HEK293 (cell line): ENCODE measurements around the gene WDR70.
"Not testable (repeated sequence)": the region's sequence is repeated elsewhere in the genome, so short reads cannot be mapped to it uniquely, and the experiment has no call there.

Experiments
- GLIS2 ChIP-seq: fragments of 450-650 bp; formaldehyde crosslinking; IDR thresholded peaks from 2 replicates; pipeline ENCODE4 v1.5.1; 2016; ENCODE audit warnings: missing biosample characterization, missing genetic modification characterization
- KLF9 ChIP-seq: fragments of 450-650 bp; formaldehyde crosslinking; IDR thresholded peaks from 2 replicates; pipeline ENCODE4 v1.5.1; 2016; ENCODE audit warnings: missing biosample characterization, missing genetic modification characterization, low read depth
- MEIS1 ChIP-seq: sonication (generic); formaldehyde crosslinking; IDR thresholded peaks from 2 replicates; pipeline ENCODE4 v1.8.1; 2022; ENCODE audit warnings: missing genetic modification reagents, mild to moderate bottlenecking, borderline replicate concordance
- REPIN1 ChIP-seq: fragments of 450-650 bp; formaldehyde crosslinking; IDR thresholded peaks from 2 replicates; pipeline ENCODE4 v1.5.1; 2017; ENCODE audit warnings: missing biosample characterization, missing genetic modification characterization, low read depth
- YY1 ChIP-seq: fragments of 450-650 bp; formaldehyde crosslinking; IDR thresholded peaks from 2 replicates; pipeline ENCODE4 v1.5.1; 2018; ENCODE audit warnings: missing biosample characterization, missing genetic modification characterization
- ZFP3 ChIP-seq: fragments of 450-650 bp; formaldehyde crosslinking; IDR thresholded peaks from 2 replicates; pipeline ENCODE4 v1.5.1; 2016; ENCODE audit warnings: low read depth, missing biosample characterization, missing genetic modification characterization
- ZFP41 ChIP-seq: fragments of 450-650 bp; formaldehyde crosslinking; IDR thresholded peaks from 2 replicates; pipeline ENCODE4 v1.5.1; 2016; ENCODE audit warnings: missing biosample characterization, missing genetic modification characterization, borderline replicate concordance
- ZNF112 ChIP-seq: fragments of 450-650 bp; formaldehyde crosslinking; IDR thresholded peaks from 2 replicates; pipeline ENCODE4 v1.5.0; 2017; ENCODE audit warnings: missing biosample characterization, missing genetic modification characterization
- ZNF155 ChIP-seq: fragments of 450-650 bp; formaldehyde crosslinking; IDR thresholded peaks from 2 replicates; pipeline ENCODE4 v1.5.1; 2016; ENCODE audit warnings: missing biosample characterization, missing genetic modification characterization
- ZNF654 ChIP-seq: fragments of 450-650 bp; formaldehyde crosslinking; IDR thresholded peaks from 2 replicates; pipeline ENCODE4 v1.5.1; 2016; ENCODE audit warnings: low read depth, missing biosample characterization, missing genetic modification characterization
- TF ChIP-seq, protein P1 (sequence below): fragments of 450-650 bp; formaldehyde crosslinking; IDR thresholded peaks from 2 replicates; pipeline ENCODE4 v1.5.1; 2016; ENCODE audit warnings: missing biosample characterization, missing genetic modification characterization
- TF ChIP-seq, protein P2 (sequence below): fragments of 450-650 bp; formaldehyde crosslinking; IDR thresholded peaks from 2 replicates; pipeline ENCODE4 v1.5.1; 2017; ENCODE audit warnings: missing biosample characterization, mild to moderate bottlenecking, missing genetic modification characterization, moderate library complexity
- TF ChIP-seq, protein P3 (sequence below): fragments of 450-650 bp; formaldehyde crosslinking; IDR thresholded peaks from 2 replicates; pipeline ENCODE4 v1.5.1; 2016; ENCODE audit warnings: missing biosample characterization, missing genetic modification characterization

DNA sequence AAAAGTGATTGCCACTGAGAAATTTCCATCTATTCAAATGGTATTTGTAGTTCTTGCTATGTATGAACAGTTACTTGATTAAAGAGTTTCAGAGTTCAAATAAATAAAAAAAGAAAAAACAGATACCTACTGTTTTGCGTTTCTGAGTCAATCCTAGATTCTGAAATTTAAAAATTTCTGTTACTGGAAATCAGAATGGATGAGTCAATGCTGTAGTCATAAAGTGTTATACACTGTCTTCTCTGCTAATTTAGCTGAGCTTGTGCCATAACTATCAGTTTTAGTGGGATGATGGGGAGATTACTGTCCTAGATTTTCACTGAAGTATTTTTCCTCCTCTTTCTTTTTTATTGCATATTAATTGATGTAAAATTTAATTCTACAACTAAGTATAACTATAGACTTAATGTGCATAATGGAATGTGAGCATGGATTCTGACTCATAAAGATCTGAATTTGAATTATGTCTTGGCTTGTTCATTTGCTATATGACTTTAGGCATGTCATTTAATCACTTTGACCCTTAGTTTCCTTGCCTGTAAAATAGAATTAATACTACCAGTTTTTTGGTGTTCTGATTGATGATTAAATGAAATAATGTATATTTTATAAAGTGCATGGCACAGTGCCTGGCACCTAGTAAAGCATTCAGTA, 75.4 kb downstream of the WDR70 start:
- TF ChIP-seq ZFP41 (tag by site-specific recombination); REPIN1 (tag by site-specific recombination); YY1 (tag by site-specific recombination); ZNF155 (tag by site-specific recombination); ZNF112 (tag by site-specific recombination); ZNF654 (tag by site-specific recombination); ZFP3 (tag by site-specific recombination); MEIS1 (CRISPR knock-in tag); KLF9 (tag by site-specific recombination); GLIS2: not testable (repeated sequence)
- TF ChIP-seq, protein P1, sequence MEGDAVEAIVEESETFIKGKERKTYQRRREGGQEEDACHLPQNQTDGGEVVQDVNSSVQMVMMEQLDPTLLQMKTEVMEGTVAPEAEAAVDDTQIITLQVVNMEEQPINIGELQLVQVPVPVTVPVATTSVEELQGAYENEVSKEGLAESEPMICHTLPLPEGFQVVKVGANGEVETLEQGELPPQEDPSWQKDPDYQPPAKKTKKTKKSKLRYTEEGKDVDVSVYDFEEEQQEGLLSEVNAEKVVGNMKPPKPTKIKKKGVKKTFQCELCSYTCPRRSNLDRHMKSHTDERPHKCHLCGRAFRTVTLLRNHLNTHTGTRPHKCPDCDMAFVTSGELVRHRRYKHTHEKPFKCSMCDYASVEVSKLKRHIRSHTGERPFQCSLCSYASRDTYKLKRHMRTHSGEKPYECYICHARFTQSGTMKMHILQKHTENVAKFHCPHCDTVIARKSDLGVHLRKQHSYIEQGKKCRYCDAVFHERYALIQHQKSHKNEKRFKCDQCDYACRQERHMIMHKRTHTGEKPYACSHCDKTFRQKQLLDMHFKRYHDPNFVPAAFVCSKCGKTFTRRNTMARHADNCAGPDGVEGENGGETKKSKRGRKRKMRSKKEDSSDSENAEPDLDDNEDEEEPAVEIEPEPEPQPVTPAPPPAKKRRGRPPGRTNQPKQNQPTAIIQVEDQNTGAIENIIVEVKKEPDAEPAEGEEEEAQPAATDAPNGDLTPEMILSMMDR (tag by site-specific recombination): not testable (repeated sequence)
- TF ChIP-seq, protein P2, sequence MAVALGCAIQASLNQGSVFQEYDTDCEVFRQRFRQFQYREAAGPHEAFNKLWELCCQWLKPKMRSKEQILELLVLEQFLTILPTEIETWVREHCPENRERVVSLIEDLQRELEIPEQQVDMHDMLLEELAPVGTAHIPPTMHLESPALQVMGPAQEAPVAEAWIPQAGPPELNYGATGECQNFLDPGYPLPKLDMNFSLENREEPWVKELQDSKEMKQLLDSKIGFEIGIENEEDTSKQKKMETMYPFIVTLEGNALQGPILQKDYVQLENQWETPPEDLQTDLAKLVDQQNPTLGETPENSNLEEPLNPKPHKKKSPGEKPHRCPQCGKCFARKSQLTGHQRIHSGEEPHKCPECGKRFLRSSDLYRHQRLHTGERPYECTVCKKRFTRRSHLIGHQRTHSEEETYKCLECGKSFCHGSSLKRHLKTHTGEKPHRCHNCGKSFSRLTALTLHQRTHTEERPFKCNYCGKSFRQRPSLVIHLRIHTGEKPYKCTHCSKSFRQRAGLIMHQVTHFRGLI (tag by site-specific recombination): not testable (repeated sequence)
- TF ChIP-seq, protein P3, sequence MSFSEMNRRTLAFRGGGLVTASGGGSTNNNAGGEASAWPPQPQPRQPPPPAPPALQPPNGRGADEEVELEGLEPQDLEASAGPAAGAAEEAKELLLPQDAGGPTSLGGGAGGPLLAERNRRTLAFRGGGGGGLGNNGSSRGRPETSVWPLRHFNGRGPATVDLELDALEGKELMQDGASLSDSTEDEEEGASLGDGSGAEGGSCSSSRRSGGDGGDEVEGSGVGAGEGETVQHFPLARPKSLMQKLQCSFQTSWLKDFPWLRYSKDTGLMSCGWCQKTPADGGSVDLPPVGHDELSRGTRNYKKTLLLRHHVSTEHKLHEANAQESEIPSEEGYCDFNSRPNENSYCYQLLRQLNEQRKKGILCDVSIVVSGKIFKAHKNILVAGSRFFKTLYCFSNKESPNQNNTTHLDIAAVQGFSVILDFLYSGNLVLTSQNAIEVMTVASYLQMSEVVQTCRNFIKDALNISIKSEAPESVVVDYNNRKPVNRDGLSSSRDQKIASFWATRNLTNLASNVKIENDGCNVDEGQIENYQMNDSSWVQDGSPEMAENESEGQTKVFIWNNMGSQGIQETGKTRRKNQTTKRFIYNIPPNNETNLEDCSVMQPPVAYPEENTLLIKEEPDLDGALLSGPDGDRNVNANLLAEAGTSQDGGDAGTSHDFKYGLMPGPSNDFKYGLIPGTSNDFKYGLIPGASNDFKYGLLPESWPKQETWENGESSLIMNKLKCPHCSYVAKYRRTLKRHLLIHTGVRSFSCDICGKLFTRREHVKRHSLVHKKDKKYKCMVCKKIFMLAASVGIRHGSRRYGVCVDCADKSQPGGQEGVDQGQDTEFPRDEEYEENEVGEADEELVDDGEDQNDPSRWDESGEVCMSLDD (tag by site-specific recombination): not testable (repeated sequence)
